Chondrocyte (in vitro differentiated cells): ENCODE data around the gene LIX1. TPM values are rescaled to one million over a fixed set of nuclear protein-coding genes. Genes with fewer than 3 reads are reported as not detected.
"Not testable (repeated sequence)": the region's sequence is repeated elsewhere in the genome, so short reads cannot be mapped to it uniquely, and the experiment has no call there.

Source experiments
- DNase-seq: peaks from one replicate; pipeline ENCODE4 v3.0.0; 2021; ENCODE audit warnings: mixed read lengths, low spot score
- H3K27ac Mint-ChIP-seq: one replicate; pipeline ENCODE4 v1.8.0; 2021; ENCODE audit warnings: mild to moderate bottlenecking, moderate library complexity, mixed read lengths; ENCODE audit not compliant: unreplicated experiment
- H3K27me3 Mint-ChIP-seq: 2 replicates; pipeline ENCODE4 v1.8.0; 2021; ENCODE audit warnings: low read depth, mixed read lengths
- H3K36me3 Mint-ChIP-seq: 2 replicates; pipeline ENCODE4 v1.8.0; 2021; ENCODE audit warnings: low read depth, mixed read lengths
- H3K4me1 Mint-ChIP-seq: 2 replicates; pipeline ENCODE4 v1.8.0; 2021; ENCODE audit warnings: low read depth, mild to moderate bottlenecking, mixed read lengths
- H3K4me3 Mint-ChIP-seq: one replicate; pipeline ENCODE4 v1.8.0; 2021; ENCODE audit warnings: mild to moderate bottlenecking, moderate library complexity, mixed read lengths; ENCODE audit not compliant: unreplicated experiment
- H3K9me3 Mint-ChIP-seq: 2 replicates; pipeline ENCODE4 v1.8.0; 2021; ENCODE audit warnings: low read depth, mixed read lengths
- total RNA-seq: library from RNA; stranded (reverse); gene quantifications from 3 replicates; pipeline ENCODE4 v1.2.1, GENCODE V29; 2021
- TF ChIP-seq, protein P1 (sequence below): fragments of 200-600 bp; sonication (generic); IDR thresholded peaks from 2 replicates; pipeline ENCODE4 v1.5.0; 2021; ENCODE audit warnings: antibody characterized with exemption, mild to moderate bottlenecking, moderate library complexity

Gene LIX1
- total RNA-seq, 1 donor from 2014 or later: 0.20 TPM

DNA sequence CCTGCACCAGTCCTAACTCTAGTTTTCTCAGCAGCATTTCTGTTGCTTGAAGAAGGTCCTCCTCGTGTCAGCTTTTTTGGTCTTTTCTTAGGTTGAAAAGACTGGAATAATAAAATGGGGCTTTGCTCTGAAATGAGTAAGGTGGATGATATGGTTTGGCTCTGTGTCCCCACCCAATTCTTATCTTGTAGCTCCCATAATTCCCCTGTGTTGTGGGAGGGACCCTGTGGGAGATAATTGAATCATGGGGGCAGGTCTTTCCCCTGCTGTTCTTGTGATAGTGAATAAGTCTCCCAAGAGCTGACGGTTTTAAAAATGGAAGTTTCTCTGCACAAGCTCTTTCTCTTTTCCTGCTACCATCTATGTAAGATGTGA, 53.6 kb downstream of the LIX1 start:
- no peak overlapping the region for H3K4me3 Mint-ChIP-seq
- no peak for DNase-seq
- no peaks in the 10 kb centered on the region for H3K36me3 Mint-ChIP-seq
- TF ChIP-seq, protein P1, sequence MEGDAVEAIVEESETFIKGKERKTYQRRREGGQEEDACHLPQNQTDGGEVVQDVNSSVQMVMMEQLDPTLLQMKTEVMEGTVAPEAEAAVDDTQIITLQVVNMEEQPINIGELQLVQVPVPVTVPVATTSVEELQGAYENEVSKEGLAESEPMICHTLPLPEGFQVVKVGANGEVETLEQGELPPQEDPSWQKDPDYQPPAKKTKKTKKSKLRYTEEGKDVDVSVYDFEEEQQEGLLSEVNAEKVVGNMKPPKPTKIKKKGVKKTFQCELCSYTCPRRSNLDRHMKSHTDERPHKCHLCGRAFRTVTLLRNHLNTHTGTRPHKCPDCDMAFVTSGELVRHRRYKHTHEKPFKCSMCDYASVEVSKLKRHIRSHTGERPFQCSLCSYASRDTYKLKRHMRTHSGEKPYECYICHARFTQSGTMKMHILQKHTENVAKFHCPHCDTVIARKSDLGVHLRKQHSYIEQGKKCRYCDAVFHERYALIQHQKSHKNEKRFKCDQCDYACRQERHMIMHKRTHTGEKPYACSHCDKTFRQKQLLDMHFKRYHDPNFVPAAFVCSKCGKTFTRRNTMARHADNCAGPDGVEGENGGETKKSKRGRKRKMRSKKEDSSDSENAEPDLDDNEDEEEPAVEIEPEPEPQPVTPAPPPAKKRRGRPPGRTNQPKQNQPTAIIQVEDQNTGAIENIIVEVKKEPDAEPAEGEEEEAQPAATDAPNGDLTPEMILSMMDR: no peak
- no peaks in the 10 kb centered on the region for H3K4me1 Mint-ChIP-seq
- peaks cover 4% of the 10 kb centered on the region for H3K9me3 Mint-ChIP-seq
- H3K27ac Mint-ChIP-seq: no peak overlapping the region
- no peaks in the 10 kb centered on the region for H3K27me3 Mint-ChIP-seq

DNA sequence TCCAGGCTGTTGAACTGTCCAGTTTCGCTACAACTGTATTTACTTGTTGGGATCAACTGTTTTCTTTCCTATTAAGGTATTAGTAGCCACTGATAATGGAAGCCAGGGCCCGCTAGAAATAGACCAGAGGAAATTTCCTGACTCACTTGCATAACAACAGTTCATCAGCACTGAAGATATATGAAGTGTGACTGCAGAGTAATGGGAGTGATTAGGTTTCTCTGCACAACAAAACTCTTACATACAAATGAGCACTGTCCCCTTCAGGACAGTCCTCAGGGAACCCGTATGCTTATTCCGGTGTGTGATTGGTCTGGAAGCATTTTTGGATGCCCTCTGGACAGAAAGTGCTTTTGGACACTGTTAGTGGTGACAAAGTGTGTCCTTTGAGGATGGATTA, 55.3 kb downstream of the LIX1 start:
- H3K4me3 Mint-ChIP-seq: no peak overlapping the region
- H3K4me1 Mint-ChIP-seq: no peaks in the 10 kb centered on the region
- no peaks in the 10 kb centered on the region for H3K36me3 Mint-ChIP-seq
- H3K9me3 Mint-ChIP-seq: peaks cover 4% of the 10 kb centered on the region
- DNase-seq: no peak
- H3K27ac Mint-ChIP-seq: no peak overlapping the region
- TF ChIP-seq, protein P1: no peak
- H3K27me3 Mint-ChIP-seq: no peaks in the 10 kb centered on the region

DNA sequence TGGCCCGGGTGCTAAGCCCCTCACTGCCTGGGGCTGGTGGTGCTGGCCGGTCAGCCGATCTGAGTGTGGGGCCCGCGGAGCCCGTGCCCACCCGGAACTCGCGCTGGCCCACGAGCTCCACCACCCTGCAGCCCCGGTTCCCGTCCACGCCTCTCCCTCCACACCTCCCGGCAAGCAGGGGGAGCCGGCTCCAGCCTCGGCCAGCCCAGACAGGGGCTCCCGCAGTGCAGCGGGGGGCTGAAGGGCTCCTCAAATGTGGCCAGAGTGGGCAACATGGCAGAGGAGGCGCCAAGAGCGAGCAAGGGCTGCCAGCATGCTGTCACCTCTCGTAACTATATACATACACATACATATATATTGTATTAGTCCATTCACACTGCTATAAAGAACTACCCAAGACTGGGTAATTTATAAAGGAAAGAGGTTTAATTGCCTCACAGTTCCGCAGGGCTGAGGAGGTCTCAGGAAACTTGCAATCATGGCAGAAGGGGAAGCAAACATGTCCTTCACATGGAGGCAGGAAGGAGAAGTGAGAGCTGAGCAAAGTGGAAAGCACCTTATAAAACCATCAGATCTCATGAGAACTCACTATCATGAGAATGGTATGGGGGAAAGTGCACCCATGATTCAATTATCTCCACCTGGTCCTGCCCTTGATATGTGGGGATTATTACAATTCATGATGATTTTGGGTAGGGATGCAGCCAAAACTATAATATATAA, 56.8 kb downstream of the LIX1 start:
- Mint-ChIP-seq H3K9me3 (peaks cover 4% of the 10 kb centered on the region), H3K4me3 (no peak overlapping the region), H3K4me1 (no peaks in the 10 kb centered on the region), H3K27me3 (no peaks in the 10 kb centered on the region), H3K27ac (no peak overlapping the region), H3K36me3 (no peaks in the 10 kb centered on the region)
- TF ChIP-seq, protein P1: no peak
- DNase-seq: no peak

DNA sequence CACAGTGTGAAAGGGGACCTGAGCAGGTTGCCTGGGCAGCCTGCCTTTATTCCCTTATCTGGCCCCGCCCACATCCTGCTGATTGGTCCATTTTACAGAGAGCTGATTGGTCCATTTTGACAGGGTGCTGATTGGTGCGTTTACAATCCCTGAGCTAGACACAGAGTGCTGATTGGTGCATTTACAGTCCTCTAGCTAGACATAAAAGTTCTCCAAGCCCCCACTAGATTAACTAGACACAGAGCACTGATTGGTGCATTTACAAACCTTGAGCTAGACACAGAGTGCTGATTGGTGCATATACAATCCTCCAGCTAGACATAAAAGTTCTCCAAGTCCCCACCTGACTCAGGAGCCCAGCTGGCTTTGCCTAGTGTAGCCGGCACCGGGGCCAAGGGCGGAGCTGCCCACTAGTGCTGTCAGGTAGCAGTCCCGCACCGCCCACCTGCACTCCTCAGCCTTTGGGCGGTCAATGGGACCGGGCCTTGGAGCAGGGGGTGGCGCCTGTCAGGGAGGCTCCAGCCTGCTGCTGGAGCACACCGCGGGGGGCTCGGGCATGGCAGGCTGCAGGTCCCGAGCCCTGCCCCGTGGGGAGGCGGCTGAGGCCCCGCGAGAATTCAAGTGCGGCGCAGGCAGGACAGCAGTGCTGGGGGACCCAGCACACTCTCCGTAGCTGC, 57.5 kb downstream of the LIX1 start:
- not testable (repeated sequence) for H3K27me3 Mint-ChIP-seq, H3K4me3 Mint-ChIP-seq, H3K27ac Mint-ChIP-seq

DNA sequence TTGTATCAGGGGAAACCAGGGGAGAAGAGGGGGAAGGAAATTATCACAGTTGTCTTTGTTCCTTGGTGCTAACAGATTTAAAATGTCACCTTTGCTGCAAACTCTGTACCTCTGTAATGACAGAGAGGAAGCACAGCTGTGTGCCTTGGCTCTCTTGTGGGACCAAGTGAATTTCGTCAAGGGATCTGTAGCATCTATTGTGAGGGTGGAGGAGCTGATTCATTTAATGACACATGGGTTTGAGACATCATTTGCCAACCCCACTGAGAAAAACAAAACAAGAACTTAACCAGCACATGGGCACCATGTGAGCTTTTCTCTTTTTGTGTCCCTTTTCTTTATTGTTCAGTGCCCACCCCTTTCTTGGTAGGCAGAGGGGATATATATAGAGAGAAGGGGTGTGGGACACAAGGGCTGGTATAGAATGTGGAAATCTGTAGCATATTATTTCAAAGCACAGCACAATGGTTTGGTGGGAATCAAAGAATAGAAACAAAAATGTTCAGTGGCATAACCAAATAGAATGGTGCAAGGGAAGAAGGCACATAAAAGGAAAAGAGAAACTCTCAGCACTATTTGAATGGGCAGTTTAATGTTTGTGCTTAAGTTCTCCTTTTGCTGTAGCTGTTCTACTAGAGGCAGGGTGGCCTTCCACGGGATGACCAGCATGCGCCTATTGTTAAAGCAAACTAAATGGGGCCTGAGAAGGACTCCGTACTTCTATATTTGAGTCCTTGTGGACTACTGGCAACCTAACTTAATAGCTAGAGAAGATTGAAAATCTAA, 63.3 kb downstream of the LIX1 start:
- TF ChIP-seq, protein P1: no peak
- Mint-ChIP-seq H3K36me3 (no peaks in the 10 kb centered on the region), H3K4me3 (no peak overlapping the region), H3K4me1 (no peaks in the 10 kb centered on the region), H3K27me3 (no peaks in the 10 kb centered on the region), H3K9me3 (no peaks in the 10 kb centered on the region), H3K27ac (no peak overlapping the region)
- DNase-seq: no peak

More for the DNA sequence above, 57.5 kb downstream of the LIX1 start:
- DNase-seq, H3K4me1 Mint-ChIP-seq, H3K36me3 Mint-ChIP-seq, H3K9me3 Mint-ChIP-seq: not testable (repeated sequence)
